GM21447 (cell line): ENCODE measurements around the gene IGFBPL1.
"Not testable (repeated sequence)": the region's sequence is repeated elsewhere in the genome, so short reads cannot be mapped to it uniquely, and the experiment has no call there.

ENCODE experiments used
- ATAC-seq: cut with Tn5 transposase; IDR thresholded peaks from one replicate; pipeline ENCODE4 v1.9.1; 2021; ENCODE audit not compliant: unreplicated experiment

Gene IGFBPL1

DNA sequence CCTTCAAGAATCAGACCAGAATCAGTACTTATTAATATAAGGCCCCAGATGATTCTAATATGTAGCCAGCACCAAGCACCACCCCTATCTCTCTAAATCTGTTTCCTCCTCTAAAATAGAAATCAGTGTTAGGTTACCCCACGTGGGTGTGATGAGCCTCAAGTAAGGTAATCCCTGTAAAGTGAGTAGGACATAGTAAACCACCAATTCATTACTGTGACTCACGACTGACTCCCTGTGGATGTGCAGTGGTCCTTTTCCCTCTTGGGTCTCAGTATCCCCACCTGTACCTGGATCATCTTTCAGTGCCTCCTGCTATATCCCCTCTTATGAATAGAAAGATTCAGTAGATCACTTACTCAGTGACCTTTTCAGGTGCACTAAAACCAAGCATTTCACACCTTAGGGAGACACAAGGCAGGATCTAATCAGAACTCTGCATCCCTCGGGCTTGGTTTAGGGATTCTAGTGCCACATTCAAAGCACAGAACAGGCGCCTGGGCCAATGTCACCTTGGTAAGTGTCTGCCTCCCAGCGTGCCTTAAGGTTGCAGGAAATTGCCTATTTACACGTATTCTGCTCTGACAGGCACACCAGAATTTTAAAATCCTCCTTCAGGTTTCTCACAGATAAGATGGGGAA lies 43.9 kb downstream of the IGFBPL1 start:
- ATAC-seq: no peak

DNA sequence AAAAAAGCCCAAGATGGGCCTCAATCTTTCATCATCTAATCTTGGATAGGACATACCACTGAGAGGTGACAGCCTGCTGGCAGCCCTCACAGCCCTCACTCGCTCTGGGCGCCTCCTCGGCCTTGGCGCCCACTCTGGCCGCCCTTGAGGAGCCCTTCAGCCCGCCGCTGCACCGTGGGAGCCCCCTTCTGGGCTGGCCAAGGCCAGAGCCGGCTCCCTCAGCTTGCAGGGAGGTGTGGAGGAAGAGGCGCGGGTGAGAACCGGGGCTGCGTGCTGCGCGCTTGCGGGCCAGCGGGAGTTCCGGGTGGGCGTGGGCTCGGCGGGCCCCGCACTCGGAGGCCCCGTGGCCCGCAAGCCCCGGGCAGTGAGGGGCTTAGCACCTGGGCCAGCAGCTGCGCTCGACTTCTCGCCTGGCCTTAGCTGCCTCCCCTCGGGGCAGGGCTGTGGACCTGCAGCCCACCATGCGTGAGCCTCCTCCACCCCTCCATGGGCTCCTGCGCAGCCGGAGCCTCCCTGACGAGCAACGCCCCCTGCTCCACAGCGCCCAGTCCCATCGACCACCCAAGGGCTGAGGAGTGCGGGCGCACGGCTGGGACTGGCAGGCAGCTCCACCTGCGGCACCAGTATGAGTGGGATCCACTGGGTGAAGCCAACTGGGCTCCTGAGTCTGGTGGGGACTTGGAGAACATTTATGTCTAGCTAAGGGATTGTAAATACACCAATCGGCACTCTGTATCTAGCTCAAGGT lies 46.7 kb downstream of the IGFBPL1 start:
- ATAC-seq: not testable (repeated sequence)

DNA sequence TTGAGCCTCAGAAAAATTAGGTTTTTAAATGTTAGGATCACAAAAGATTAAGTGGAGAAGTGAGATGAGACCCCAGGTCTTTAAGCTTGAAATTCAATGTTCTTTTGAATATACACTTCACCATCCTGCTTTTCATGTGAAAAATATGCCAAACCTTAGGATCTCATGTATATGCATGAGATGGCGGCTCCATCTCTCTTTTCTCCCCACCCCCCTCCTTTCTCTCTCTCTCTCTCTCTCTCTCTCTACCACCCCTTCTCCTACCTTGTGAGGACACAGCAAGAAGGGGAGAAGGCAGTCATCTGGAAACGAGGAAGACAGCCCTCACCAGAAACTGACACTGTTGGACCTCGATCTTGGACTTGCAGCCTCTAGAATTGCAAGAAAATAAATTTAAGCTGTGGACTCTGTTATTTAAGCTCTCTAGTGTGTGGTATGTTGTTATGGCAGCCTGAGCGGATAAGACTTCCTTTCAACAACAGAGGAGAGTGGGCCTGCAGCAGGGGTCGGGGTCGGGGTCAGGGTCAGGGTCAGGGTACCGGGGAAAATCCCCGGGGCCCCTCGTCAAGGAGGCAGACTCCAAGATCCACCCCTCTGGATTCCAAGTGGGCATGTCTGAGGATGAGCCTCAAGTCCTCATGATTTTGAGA lies 48.1 kb downstream of the IGFBPL1 start:
- no peak for ATAC-seq

DNA sequence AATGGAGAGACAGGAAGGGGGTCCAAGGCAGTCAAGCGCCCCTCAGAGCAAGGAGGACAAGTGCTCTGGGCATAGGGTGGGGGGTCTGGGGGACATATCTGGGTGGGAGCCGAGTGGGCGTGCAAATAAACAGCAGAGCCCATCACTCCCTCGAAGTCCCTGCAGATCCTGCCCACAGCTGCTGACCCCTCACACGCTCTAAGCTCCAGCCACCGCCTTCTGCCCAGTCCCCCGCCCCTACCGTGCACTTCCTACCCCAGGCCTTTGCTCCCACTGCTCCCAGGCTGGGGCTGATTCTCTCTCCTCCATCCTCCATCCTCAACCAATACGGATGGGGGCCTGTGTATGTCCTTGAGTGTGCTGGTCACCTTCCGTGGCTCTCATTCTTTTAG lies 48.7 kb downstream of the IGFBPL1 start:
- ATAC-seq: no peak

DNA sequence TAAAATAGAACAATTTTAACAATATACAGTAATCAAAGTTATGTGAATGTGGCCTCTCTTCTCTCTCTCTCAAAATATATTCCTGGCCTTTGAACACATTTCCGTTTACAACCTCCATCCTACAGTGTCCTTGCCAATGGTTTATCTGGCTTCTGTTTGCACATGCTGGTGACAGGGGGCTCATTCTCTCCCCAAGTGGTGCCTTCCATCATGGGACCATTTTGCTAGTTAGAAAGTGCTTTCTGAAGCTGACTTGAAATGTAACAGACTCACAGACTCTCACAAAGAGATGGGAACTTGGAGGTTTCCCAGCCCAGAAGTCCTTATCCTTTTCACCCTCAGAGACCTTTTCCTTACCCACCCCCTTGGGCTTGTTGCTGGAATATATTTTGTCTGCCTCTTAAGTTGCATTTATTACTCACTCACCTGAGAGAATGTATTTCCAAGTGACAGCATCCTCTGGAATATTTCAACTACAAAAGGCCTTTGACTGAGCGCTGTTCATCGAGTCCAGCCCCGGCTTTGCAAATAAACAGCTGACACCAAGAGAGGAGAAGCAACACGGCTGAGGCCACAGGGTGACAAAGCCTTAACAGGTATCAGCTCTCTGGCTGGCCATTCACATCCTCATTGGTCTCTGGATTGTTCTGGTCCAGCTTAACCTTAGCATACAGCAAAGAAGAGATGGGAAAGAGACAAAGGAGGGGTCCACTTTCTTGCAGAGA lies 49.2 kb downstream of the IGFBPL1 start:
- ATAC-seq: no peak

DNA sequence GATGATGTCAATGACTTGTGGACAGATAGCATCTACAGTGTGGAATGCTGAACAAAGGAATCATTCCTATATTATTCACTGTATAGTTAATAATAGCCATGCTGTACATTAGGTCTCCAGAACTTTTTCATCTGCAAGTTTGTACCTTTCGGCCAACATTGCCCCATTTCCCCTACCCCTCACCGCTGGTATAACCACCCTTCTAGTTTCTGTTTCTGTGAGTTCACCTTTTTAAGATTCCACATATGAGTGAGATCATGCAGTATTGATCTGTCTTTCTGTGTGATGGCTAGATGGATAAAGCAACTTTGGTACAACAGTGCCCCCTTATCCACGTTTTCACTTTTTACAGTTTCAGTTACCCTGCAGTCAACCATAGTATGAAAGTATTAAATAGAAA lies 50.6 kb downstream of the IGFBPL1 start:
- ATAC-seq: no peak

DNA sequence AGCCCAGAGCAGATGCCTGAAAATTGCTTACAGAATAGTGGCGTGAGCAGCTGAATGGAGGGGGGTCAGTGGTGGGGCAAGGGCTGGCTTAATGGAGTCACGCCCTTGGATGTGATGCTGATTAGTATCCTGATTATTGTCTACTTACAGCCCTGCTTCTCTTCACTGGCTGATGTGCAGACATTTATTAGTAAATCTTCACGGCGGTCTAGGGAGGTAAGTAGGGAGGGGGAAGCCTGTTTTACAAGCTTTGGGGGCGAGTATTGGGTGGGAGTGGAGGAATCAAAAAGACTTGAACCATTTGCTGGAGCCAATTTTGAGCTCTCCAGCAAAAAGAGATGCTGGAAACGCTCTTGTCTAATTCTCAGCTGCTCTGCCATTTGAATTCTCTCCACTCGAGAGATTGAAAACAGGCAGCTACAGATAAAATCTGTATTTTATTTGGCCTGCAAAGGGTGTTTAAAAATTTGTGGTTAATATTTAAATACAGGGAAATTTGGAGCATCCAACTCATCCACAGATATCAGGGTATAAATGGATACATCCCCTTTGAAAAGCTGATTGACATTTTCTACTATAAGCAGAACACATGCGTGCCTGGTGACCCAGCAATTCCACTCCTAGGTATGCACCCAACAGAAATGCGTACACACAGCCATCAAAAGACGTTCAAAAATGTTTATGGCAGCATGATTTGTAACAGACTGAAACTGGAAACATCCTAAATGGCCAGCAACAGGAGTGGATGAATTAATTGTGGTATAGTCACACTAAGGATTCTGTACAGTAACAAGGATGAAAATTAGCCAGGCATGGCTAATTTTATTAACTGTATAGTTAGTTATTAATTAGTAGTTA lies 51.3 kb downstream of the IGFBPL1 start:
- no peak for ATAC-seq

DNA sequence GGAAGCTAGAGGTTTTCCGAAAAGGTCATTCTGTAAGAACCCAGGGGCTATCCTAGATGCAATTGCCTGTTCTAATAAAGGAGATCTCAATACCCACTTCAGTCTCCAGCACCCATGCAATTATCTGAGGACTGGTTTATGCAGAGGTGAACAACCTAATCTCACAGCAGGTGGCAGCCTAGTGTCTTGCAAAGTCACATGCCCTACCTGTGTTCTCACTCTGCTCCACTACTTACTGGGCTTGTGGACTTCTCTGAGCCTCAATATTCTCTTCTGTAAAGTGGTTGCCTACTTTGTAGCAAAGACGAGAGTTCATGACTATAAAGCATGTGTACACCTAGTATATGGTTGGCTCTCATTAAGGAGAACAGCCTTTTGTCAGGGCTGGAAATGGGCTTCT lies 52.8 kb downstream of the IGFBPL1 start:
- peak; percentile 57 for ATAC-seq

DNA sequence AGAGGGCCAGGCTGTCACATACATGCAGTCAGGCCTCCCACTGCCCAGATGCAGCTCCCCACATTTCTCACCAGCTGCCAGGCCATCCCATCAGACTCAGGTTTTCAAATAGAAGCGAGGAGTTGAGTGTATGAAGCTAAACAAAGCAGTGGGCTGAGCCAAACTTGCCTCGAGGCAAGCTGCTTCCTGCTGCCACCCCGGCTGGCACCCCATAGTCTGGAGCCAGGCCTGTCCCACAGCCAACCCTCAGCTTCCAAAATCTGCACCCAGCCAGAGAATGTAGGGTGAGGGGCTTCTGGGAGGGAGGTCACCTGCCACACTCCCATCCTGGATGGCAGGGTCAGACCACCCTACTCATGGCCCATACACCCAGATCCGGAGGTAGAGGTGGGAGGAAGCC lies 54.1 kb downstream of the IGFBPL1 start:
- no peak for ATAC-seq

DNA sequence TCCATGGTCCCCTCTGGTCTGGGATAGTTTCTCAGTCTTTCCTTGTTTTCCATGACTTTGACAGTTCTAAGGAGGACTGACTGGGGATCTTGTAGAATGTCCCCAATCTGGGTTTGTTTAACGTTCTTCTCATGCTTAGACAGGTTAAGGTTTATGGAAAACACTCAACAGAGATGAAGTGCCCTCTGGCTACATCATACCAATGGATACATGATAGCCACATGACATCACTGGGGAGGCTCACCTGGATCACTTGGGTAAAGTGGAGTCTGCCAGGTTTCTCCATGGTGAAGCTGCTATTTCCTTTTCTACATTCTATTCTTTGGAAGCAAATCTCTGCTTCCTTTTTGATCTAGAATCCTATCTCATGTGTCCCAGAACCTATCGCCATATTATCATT lies 55.5 kb downstream of the IGFBPL1 start:
- no peak for ATAC-seq

DNA sequence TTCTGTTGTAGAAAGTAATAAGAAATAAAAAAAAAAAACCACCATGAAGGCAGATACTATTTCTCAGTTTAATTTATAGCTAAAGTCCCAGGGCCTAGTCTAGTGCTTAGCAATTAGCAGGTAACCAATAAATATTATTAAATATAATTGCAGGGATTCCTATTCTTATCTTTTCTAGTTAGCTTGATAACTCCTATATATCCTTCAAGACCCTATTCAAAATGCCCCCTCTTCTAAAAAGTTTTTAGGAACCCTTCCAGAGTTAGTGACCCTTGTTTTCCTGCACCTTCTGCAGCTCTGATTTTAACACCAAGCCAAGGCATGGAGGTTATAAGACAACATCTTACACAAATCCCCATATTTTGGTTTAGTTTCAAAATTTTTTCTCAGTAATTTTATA lies 56.4 kb downstream of the IGFBPL1 start:
- no peak for ATAC-seq

DNA sequence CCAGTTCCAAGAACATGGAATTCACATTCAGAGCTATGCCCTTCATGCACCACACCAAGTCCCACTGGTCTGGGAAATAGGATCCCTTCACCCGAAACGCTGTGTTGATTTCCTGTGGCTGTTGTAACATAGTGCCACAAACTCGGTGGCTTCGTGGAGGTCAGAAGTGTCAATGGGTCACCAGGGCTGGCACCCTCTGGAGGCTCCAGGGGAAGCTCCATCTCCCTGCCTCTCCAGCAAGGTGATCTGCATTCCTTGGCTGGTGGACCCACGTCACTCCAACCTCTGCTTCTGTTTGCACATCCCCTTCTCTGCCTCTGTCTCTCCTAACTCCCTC lies 60.7 kb downstream of the IGFBPL1 start:
- ATAC-seq: no peak

DNA sequence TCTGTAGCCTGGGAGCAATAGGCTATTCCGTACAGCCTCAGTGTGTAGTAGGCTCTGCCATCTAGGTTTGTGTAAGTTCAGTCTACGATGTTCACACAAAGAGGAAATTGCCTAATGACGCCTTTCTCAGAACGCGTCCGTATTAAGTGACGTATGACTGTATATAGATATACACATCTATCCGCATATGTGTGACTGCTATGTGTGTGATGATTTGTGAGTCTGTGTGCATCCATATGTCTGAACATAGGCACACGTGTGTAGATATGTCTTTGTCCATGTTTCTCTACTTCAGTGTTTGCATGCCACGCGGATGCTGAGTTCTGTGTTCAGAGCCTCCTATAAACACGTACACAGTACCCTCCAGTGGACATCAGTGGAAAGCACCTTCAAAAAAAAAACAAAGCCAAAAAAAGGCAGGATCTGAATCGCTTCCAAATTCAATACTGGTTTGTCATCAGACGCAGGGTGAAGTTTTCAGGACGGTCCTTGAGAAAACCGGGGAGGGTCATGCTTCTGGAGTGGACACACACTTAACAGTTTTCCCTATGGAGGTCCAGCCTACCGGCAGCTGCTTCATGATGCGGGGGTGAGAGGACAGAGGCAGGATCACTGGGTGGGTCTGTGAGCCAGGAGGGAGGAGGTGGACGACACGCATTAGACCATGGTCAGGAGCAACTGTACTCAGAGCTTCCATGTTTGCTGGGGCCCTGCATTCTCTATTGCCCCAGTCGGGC lies 61.2 kb downstream of the IGFBPL1 start:
- peak; percentile 53 for ATAC-seq

DNA sequence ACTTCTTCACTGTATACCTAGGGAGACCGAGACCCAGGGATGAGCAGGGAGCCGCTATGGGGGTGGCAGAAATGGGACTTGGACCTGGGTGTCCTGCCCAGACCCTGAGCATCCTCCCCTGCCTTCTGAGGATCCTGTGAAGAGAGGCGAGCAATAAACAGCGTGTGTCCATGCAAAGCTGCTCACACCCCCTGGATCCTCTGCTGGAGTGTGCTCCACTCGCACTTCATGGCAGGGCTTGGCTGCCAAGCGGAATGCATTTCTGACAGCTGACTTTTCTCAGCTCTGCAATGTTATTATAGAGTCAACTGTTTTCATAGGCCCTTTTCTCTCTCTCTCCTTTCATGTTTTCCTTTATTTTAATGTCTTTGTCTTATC lies 62.8 kb downstream of the IGFBPL1 start:
- no peak for ATAC-seq

DNA sequence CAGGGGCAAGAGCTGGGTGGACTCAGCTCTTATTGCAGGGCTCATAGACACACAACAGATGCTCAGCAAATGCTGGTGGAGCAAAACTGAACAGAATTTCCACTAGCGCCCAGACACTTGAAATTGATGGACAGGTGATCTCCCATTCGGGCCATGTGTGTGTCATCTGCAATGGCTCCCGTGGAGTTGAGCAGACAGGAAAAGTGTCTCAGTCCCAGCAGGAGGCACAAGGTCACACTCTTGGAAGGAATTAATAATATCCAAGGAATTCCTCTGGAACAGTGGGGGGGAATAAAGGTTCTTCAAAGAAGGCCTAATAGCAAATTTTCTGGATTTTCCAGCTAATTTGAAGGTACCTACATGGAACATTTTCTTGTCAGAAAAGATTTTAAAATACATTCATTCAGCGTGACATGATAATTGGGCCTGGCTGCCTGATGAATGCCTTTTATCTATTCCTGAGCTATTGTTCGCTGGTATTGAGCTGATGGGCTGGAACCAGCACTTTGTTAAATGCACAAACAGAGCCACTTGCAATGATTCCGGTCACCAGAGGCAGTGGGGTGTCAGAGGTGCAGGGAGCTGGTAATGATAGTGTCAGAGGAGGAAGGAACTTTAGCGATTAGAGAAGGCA lies 63.3 kb downstream of the IGFBPL1 start:
- no peak for ATAC-seq

DNA sequence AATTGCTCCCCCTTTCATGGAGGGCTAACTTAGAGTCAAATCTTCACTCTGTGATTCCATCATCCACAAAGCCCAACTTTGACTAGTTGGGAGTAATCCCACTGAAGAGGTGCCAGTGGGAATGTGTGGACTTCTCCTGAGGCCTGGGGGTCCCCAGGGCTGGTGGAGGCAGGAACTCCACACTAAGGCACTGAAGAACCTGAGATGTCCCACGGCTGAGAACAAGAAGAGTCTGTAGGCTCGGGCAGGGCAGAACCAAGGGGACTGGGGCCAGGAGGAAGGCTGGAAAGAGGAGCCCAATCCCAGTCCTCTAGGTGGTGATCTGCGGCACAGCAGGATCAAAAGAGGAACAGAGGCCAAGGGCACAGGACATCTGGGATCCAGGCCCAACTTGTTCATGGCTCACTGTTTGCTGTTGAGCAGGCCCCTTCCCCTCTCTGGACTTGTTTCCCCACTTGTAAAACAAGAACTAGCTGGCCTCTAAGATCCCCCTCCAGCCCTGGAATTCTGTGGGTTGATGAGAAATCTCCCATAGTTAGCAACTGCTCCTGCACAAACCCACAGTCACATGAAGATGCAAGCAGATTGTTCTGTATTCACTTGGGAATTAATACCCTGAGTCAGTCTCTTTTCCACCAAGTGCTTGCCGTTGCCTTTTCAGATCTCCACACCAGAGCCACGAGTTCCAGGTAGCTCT lies 64.4 kb downstream of the IGFBPL1 start:
- ATAC-seq: no peak

DNA sequence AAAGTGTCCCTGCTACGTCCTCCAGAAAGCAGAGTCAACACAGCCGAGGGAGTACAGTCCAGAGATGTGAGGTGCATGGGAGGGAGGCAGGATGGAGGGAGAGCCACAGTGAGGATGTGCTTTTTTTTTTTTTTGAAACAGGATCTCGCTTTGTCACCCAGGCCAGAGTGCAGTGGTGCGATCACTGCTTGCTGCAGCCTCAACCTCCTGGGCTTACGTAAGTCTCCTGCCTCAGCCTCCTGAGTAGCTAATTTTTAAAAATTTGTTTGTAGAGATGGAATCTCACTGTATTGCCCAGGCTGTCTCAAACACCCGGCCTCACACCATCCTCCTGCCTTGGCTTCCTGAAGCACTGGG lies 65.0 kb downstream of the IGFBPL1 start:
- no peak for ATAC-seq

DNA sequence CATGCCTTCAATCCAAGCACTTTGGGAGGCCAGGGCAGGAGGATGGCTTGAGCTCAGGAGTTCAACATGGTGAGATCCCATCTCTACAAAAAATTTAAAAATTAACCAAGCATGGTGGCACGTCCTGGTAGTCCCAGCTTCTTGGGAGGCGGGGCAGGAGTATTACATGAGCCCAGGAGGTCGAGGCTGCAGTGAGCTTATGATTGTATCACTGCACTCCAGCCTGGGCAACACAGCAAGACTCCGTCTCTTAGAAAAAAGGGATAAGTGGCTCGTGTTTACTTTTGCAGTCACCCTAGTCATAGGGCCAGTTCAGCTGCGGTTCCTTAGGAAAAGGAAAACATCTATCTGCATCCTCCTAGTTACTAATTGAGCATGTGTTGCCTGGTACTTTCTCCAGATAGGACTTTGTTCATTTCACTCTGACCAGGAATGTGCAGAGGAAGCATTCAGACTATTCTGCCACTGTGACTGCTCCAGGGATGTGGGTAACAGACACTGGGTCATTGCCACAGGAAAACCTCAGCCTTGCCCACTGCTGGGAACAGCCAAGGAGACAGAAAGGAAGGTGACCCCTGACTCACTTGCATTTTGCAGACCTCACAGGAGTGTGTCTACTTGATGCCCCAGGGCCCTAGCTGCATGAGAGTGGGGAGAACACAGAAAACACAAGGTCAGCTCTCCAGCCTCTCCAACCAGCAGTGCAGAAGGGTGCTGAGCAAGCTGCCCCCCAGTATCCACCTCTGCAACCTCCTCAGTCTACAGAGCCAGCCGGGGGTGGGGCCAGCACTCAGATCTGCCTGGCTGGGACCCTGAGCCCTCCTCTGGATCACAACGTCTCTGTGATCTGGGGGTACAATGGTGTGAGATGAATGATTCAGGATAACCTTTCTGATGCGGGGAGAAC lies 65.6 kb downstream of the IGFBPL1 start:
- no peak for ATAC-seq
